ENCODE results near the gene WNT9A.

WNT9A gene

GRCh38 chr1:227924168-227924832 is 23.4 kb downstream of the WNT9A start:
- no peak overlapping the region for H3K27ac Mint-ChIP-seq
- H3K4me1 Mint-ChIP-seq, result no peaks in the 10 kb centered on the region
- H3K27me3 Mint-ChIP-seq, result no peaks in the 10 kb centered on the region
- H3K4me3 Mint-ChIP-seq, result no peak overlapping the region
- ATAC-seq (no peak), DNase-seq (no peak)
- no peaks in the 10 kb centered on the region for H3K9me3 Mint-ChIP-seq

DNA sequence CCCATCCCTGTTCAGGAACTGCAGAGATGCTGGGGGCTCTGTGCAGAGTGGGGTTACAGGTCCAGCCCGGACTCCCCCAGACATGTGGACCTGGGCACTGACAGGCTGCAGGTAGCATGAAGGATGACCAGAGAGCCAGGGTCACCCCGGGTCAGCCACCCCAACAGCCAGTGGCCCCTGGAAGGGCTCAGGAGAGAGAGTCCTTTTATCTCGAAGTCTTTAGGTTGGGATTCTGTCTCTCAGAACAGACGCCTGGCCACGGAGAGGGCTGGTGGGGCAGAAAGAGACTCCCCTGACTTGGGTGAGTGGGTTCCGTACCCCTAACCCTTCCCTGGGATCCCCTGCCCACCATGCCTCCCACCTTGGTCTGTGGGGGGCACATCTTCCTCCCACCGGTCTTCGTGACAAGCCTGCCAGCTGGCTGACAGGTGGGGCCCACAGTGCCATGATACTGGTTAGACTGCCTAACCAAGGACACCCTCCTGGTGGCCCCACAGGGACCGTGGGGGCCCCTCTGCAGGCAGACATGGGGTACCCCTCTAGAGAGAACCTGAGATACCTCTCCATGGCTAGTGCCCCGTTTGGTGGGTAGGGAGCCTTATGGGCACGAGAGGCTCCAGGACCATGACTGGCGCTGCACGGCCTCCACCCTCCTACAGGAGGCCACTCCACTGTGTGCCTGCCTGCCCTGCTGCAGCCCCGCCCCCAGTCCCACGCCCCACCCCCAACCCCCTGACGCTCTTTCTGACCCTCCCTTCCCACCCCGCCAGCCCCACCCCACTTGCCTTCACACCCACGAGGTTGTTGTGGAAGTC is 24.2 kb downstream of the WNT9A start:
- DNase-seq, result no peak
- Mint-ChIP-seq H3K27me3 (no peaks in the 10 kb centered on the region), H3K9me3 (no peaks in the 10 kb centered on the region), H3K27ac (no peak overlapping the region), H3K4me3 (no peak overlapping the region), H3K4me1 (no peaks in the 10 kb centered on the region)
- ATAC-seq, result no peak

GRCh38 chr1:227922501-227923352 is 25.0 kb downstream of the WNT9A start:
- Mint-ChIP-seq H3K4me3 (no peak overlapping the region), H3K9me3 (no peaks in the 10 kb centered on the region), H3K27me3 (no peaks in the 10 kb centered on the region), H3K27ac (no peak overlapping the region), H3K4me1 (peaks cover under 1% of the 10 kb centered on the region)
- ATAC-seq, result no peak
- no peak for DNase-seq

- no peaks in the 10 kb centered on the region for H3K9me3 Mint-ChIP-seq
- peaks cover 6% of the 10 kb centered on the region for H3K4me1 Mint-ChIP-seq
- peak; percentile 37 for ATAC-seq
- no peaks in the 10 kb centered on the region for H3K27me3 Mint-ChIP-seq
- H3K4me3 Mint-ChIP-seq, result no peak overlapping the region
- DNase-seq, result no peak
- H3K27ac Mint-ChIP-seq, result no peak overlapping the region
Observed at GRCh38 chr1:227921461-227922185, 26.1 kb downstream of the WNT9A start.

DNA sequence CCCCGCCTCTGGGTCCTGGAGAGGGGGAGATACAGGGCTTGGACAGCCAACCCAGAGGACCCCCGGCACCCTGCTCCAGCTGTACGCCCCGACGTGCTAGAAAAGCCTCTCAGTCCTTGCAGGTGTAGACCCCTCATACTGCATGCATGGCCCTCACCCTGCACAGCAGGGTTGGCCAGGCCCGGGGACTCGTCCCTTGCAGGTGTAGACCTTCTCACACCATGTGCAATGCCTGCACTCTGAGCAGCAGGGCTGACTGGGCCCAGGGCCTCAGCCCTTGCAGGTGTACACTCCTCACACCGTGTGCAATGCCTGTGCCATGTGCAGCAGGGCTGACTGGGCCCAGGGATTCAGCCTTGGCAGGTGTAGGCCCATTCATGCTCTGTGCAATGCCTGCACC is 26.8 kb downstream of the WNT9A start:
- H3K27ac Mint-ChIP-seq, result no peak overlapping the region
- ATAC-seq (no peak), DNase-seq (no peak)
- peaks cover 6% of the 10 kb centered on the region for H3K4me1 Mint-ChIP-seq
- no peaks in the 10 kb centered on the region for H3K9me3 Mint-ChIP-seq
- H3K4me3 Mint-ChIP-seq, result no peak overlapping the region
- H3K27me3 Mint-ChIP-seq, result no peaks in the 10 kb centered on the region

DNA sequence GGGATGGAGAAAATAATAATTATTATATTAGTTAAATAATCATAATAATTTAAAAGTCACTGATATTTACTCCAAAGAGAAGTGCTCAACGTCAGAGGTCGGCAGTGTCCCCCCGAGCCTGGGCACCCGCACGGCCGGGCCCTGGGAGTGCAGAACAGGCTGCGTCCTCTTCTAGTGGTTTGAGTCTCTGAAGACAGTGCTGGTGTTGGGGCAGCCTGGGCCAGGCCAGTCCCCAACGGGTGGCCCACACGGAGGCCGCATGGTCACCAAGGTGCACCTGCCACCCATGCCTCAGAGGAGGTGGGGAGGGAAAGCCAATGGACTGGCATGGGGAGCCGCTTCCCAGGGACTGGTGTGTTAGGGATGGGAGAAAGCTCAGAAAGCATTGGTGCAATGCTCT is 27.3 kb downstream of the WNT9A start:
- no peaks in the 10 kb centered on the region for H3K9me3 Mint-ChIP-seq
- DNase-seq (no peak), ATAC-seq (no peak)
- no peak overlapping the region for H3K27ac Mint-ChIP-seq
- no peak overlapping the region for H3K4me3 Mint-ChIP-seq
- no peaks in the 10 kb centered on the region for H3K27me3 Mint-ChIP-seq
- H3K4me1 Mint-ChIP-seq, result peaks cover 6% of the 10 kb centered on the region

DNA sequence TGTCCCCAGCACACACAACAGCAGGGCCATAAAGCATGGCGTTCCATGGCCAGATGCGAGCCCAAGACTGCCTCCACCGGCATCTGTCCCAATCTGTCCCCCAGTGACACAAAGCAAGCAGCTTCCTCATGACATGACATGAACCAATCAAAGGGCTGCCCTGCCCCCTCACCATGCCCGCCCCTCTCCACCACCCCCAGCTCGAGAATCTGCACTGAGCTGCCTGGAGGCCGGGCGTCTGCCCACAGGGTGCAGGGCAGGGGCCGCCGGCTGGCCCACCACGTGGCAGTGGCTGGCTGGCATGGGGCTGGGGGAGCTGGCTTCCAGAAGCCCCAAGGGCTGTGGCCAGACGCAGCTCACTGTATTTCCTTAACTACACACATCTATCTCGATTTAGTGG is 27.8 kb downstream of the WNT9A start:
- no peak for DNase-seq
- Mint-ChIP-seq H3K27me3 (no peaks in the 10 kb centered on the region), H3K9me3 (no peaks in the 10 kb centered on the region), H3K4me3 (no peak overlapping the region), H3K27ac (no peak overlapping the region), H3K4me1 (peaks cover 6% of the 10 kb centered on the region)
- no peak for ATAC-seq

DNA sequence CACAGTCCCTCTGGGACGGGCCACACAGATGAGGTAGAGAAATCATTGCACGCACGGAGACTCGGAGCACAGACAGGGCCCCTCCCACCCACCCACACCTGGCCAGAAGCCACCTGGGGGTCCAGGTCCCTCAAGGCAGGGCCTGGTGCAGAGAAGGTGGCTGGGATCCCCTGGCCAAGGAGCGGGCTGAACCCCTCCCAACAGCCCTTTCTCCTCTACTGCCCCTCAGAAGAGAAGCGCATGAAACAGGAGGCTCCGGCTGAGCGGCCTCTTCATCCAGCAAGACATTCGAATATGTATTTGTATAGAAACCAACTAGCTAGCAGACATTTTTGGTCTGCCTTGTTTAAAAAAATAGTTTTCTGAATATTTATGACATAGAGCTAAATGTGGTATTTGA is 29.0 kb downstream of the WNT9A start:
- Mint-ChIP-seq H3K4me1 (peaks cover 6% of the 10 kb centered on the region), H3K27me3 (no peaks in the 10 kb centered on the region), H3K27ac (no peak overlapping the region), H3K4me3 (no peak overlapping the region), H3K9me3 (no peaks in the 10 kb centered on the region)
- DNase-seq (no peak), ATAC-seq (no peak)

DNA sequence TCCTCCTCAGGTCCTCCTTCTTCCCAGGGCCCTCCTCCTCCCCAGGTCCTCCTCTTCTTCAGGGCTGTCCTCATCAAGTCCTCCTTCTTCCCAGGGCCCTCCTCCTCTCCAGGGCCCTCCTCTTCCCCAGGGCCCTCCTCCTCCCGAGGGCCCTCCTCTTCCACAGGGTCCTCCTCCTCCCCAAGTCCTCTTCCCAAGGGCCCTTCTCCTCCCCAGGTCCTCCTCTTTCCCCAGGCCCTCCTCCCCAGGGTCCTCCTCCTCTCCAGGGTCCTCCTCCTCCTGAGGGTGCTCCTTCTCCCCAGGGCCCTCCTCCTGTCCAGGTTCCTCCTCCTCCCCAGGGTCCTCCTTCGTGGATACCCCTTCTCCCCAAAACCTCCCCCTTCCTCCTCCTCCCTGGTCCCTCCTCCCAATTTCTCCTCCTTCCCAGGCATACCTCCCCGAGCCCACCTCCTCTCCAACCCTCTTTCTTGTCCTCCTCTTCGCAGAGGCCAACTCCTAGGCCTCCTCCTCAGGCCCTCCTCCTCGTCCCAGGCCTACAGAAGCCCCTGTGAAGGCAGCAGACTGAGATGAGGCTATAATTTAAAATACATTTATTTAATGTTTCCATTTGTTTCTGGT is 29.5 kb downstream of the WNT9A start:
- DNase-seq (no peak), ATAC-seq (no peak)
- Mint-ChIP-seq H3K27me3 (no peaks in the 10 kb centered on the region), H3K4me1 (peaks cover 6% of the 10 kb centered on the region), H3K9me3 (no peaks in the 10 kb centered on the region), H3K27ac (peak overlapping the region in 1 of 2 donors; percentile 34), H3K4me3 (no peak overlapping the region)

GRCh38 chr1:227917081-227917950 is 30.4 kb downstream of the WNT9A start:
- no peaks in the 10 kb centered on the region for H3K9me3 Mint-ChIP-seq
- ATAC-seq, result no peak
- peaks cover 6% of the 10 kb centered on the region for H3K4me1 Mint-ChIP-seq
- peak overlapping the region in 1 of 2 donors; percentile 34 for H3K27ac Mint-ChIP-seq
- no peak overlapping the region for H3K4me3 Mint-ChIP-seq
- no peaks in the 10 kb centered on the region for H3K27me3 Mint-ChIP-seq
- DNase-seq, result no peak

- DNase-seq (no peak), ATAC-seq (no peak)
- Mint-ChIP-seq H3K4me3 (no peak overlapping the region), H3K4me1 (peaks cover 6% of the 10 kb centered on the region), H3K27me3 (no peaks in the 10 kb centered on the region), H3K27ac (no peak overlapping the region), H3K9me3 (no peaks in the 10 kb centered on the region)
Observed at GRCh38 chr1:227916655-227917054, 31.1 kb downstream of the WNT9A start.

DNA sequence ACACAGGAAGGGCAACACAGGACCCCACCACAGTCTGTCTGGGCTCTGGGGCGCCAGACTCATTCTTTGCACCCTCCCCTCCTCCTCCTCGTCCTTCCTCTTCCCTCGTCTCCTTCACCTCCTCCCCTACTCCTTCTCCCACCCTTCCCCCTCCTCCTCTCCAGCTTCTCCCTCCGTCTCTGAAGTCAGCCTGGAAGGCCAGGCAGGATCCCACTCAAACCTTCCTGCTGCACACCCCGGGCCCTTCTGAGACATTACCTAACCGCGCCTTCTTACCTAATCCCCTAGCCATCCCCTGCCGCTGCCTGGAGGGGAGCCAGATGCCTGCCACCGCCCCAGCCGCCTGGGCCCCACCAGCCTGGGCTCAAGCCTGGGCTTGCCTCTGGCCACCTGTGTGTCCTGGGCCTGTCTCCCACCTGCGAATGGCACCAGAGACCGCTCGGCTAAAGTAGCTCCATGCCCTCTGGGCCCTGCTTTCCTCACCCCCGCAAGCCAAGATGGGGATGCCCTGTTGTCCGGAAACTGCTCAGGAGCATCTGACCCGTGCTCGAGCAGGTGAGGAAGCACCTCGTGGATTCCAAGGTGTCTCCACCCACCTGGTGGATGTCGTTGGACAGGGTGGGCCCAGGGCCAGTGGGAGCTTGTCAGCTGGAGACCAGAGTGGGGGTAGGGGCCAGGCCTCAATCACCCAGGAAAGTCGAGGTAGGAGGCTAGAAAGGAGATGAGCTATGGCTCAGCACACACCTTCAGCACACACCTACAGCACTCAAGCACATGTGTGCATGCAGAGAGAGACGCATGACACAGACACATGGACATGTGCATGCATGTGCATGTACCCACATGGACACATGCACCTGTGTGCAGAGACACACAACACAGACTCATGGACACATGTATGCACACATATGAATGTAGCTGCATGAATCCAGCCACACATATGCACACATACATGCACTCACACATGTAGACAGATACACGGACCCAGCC is 31.9 kb downstream of the WNT9A start:
- Mint-ChIP-seq H3K9me3 (no peaks in the 10 kb centered on the region), H3K27me3 (no peaks in the 10 kb centered on the region), H3K27ac (peak overlapping the region in 1 of 2 donors; percentile 6), H3K4me3 (no peak overlapping the region), H3K4me1 (peaks cover 6% of the 10 kb centered on the region)
- DNase-seq, result no peak
- ATAC-seq, result no peak

GRCh38 chr1:227914801-227915563 is 32.8 kb downstream of the WNT9A start:
- no peaks in the 10 kb centered on the region for H3K9me3 Mint-ChIP-seq
- H3K27ac Mint-ChIP-seq, result peak overlapping the region in 1 of 2 donors; percentile 6
- no peaks in the 10 kb centered on the region for H3K27me3 Mint-ChIP-seq
- ATAC-seq, result no peak
- peaks cover 6% of the 10 kb centered on the region for H3K4me1 Mint-ChIP-seq
- no peak for DNase-seq
- no peak overlapping the region for H3K4me3 Mint-ChIP-seq

Data from stimulated activated naive CD8-positive, alpha-beta T cell treated with anti-CD3 and anti-CD28 coated beads, Interleukin-15, amount 100 ng/mL, for 72 hours (primary cell).